OCI-M1 (cell line): Measurements from ENCODE around the gene CMTR1.

Experiments used
- DNase-seq: peaks from one replicate; lab custom pipeline; 2025; lab: John Stamatoyannopoulos, UW

CMTR1 gene

DNA sequence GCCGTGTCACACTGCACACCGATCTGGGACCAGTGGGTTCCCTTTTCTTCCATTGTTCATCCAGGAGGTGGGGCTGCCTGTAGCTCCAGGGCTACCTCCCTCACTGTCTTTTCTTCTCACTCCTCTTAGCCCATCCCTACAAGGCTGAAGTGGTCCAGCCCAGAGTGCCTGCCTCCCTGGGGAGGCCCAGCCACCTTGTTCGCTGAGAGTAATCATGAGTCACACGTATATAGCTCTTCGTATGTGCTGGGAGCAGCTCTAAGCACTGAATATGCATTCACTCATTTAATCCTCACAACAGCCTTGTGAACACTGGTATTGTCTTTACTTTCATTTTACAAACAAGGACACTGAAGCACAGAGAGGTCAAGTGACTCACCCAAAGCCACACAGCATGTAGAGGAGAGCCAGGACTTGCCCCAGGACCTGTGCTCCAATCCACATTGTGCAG lies 81.3 kb downstream of the CMTR1 start:
- DNase-seq, result no peak

DNA sequence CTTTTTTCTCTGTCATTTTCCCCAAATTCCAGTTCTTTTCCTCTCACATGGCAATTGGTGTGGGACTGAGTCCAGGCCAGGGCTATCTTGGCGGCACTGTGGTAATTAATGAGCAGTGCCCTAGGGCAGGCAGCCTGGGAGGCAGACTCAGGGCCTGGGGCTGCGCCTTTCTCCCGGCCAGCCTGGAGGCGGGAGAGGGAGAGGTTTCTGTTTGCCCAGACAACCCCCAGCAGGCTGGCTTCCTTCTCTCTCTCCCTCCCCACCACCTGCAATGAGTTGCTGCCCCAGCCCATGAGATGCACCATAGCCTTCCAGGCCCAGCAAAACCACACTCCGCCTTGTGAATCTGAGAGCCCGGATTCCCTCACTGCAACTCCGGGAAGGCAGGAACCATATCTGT lies 81.8 kb downstream of the CMTR1 start:
- no peak for DNase-seq

DNA sequence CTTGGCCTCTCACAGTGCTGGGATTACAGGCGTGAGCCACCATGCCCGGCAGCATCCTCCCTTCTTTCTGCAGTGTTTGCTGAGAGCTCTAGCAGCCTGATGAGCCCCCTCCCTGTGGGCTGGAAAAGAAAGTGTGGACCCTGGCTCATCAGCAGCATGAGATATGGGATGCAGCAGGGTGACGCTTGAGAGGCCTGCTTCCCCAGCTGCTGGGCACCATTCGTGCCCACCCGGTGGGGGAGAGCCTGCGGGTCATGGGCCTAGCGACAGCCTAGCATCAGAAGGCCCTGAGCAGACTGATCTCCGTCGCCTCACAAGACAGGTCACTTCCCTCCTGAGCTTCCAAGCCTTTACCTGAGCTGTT lies 82.7 kb downstream of the CMTR1 start:
- DNase-seq, result no peak

DNA sequence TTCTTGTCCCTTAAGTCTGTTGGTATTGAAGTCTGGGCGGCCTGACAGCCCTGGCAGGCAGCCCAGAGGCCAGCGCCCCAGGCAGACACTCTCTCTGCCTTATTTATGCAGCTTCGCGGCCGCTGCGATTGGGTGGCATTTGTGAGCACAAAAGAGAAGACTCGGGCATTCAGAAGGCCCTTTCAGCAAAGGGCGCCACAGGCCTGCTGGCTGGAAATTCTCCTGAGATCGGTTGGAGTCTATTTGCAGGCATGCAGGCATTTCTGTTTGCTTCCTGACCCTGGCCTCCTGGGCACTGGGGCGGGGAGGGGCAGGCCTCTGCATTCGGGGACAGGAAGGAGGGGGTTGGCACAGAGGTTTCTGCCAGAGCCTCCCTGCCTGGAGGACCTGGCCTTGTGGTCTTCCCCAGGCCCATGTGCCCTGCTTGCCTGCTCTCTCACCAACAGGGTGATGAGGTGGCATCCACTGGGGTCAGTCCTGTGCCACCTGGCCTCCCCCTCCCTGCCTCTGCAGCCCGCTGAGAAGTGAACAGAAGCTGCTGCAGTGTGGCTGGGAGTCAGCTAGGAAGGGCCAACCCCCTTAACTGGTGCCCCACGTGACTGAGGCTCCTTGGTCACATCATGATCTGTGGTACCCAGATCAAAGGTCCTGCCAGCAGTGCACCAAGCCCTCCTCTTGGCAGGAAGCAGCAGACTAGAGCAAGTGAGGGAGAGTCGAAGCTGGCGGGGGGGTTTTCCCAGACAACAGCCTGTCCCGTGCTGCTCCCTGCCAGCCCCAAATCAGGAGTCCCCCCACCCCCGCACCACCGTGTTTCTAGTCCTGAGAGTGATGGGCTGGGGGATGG lies 83.3 kb downstream of the CMTR1 start:
- no peak for DNase-seq

- no peak for DNase-seq
Observed at GRCh38 chr6:37516920-37517405, 83.9 kb downstream of the CMTR1 start.

DNA sequence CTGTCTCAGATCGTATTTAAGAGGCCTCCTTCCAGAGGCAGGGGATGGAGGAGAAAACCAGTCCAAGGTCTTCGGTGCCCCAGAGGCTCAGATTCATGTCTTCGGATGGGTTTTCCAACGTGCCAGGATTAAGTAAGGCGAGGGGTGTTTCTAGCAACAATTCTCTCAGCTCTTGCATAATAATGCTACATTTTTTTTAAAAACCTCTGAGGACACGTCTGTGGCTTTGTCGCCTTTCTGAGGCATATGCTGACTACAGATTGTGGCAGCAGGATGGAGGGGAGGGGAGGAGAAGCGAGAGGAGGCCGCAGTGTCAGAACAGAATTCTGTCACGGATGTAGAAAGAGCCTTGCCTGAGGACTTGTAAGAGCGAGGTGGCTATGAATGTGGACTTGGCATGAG lies 84.4 kb downstream of the CMTR1 start:
- peak; percentile 85 for DNase-seq

DNA sequence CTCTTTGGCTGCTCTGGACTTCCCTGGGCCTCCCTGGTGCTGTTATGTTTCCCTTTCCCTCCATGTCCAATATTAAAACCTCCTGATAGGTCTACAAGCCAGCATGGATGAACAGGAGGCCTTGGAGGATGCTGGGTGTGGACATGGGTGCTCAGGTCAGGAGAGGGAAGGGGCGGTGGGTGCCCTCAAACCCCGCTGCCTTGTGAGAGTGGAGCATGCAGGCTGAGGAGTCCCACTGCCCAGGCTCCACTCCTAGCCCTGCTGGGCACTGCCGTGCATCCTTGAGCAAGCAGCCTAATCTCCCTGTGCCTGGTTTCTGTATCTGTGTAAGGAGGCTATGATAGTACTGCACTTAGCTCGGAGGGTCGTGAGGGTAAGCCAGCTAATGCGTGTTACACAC lies 85.1 kb downstream of the CMTR1 start:
- DNase-seq, result no peak

DNA sequence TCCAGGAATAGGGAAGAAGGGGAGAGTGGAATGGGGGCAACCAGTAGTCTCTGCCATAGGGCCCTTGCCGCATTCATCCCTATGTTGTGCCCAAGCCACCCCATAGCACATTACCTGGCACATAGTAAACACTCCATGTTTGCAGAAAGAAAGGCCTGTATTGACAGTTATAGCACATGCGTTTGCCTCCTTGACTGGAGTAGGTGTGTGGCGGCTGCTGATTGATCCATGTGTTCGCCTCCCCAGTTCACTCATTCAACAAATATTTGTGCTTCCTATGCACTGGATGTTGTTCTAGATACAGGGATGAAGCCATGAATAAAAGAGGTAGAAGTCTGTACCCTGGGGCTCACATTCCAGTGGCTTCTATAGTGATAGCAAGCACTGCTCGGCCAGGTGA lies 86.4 kb downstream of the CMTR1 start:
- DNase-seq, result no peak

DNA sequence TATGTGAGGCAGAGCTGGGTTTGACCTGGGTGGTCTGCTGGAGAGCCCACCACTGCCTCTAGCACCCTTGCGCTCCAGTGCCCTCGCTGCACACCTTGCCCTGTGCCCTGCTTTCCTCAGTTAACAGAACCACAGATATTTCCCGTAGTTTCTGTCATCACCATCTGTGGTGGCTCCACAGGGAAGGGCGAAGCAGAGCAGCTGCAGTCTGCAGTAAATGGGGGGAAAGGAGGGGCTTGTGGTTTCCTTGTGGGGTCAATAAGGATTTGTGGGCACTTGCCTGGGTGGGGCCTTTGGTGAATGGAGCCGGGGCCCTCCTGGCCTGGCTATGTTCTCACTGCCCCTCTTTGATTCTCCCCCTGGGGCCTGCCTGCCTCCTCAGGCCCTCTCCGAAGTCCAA lies 87.9 kb downstream of the CMTR1 start:
- DNase-seq, result no peak

- no peak for DNase-seq
Observed at GRCh38 chr6:37521674-37522073, 88.7 kb downstream of the CMTR1 start.

DNA sequence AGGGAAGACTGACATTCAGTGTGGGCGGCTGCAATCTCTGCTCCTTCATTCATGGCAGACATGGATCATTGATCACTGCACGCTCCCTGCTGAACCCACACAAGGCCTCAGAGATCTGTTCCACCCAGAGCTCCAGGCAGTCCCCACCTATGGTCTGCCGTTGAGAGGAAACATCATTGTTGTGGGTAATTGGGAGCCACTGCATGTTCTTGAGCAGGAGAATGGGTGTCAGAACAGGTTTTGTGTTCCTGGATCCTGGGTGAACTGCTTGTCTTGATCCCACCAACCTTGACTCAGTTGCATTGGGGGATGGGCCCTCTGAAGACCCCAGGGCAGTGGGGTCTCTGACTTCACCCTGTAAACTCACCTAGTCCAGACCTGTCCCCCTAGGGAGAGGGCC lies 89.8 kb downstream of the CMTR1 start:
- no peak for DNase-seq

GRCh38 chr6:37523412-37523811 lies 90.4 kb downstream of the CMTR1 start:
- DNase-seq, result no peak

DNA sequence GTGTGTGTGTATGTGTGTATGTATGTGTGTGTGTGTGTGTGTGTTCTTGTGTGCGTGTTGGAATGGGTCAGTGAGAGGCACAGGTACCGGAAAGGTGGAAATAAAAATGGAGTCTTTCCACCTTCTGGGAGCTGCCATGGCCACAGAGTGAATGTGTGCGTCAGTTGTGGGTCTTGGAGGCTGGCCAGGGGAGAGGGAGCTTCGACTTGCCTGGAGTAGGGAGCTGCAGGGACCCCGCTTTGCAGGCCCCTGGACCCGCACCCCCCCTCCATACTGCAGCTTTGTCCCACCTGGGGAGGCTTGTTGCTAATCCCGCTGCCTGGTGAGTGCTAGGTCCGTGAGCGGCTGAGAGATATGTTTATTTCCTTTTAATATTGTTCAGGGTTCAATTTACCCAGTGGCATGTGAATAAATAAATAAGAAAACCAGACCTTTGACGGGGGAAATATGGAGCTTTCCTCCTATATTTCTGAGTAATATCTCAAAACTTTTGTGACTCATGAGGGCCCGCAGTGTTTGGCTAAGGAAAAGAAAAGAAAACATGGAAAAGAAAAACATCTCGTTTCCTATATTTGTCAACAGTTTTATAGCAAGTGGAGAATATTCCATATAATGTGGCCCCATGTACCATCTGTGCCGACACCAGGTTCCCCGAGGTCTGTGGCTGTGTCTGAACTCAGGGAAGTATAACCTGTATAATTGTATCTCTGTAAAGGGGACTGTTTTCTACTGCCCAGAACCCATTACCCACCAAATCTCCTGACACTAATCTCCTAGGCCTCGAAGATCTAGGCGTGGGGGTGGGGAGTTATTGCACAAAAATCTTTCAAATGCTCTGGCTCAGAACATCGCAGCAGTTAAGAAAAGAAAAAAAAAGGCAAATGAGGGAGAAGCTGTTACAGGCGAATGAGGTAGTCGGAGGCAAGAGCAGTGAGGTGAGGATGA lies 91.3 kb downstream of the CMTR1 start:
- DNase-seq, result no peak

- no peak for DNase-seq
Observed at GRCh38 chr6:37524970-37525318, 91.9 kb downstream of the CMTR1 start.

- DNase-seq, result peak; percentile 61
Observed at GRCh38 chr6:37525460-37526357, 92.7 kb downstream of the CMTR1 start.

GRCh38 chr6:37528541-37528940 lies 95.5 kb downstream of the CMTR1 start:
- DNase-seq, result no peak

- no peak for DNase-seq
Observed at GRCh38 chr6:37530297-37530696, 97.3 kb downstream of the CMTR1 start.

GRCh38 chr6:37531026-37531425 lies 98.0 kb downstream of the CMTR1 start:
- DNase-seq, result no peak
